Small intestine (tissue), 16 donors: ENCODE results near the gene ADAMTS1. TPM values are rescaled to one million over a fixed set of nuclear protein-coding genes. Genes with fewer than 3 reads are reported as not detected.
A peak's percentile ranks its signal among the peaks of the same experiment; 100 is the strongest.

Experiments
- DNase-seq, 2 donors: peaks; one replicate each; pipeline versions ENCODE4 v3.0.0 to v3.0.0-alpha.2; 2013
- FAIRE-seq: peaks from 2 replicates; lab custom pipeline; 2012; peaks lifted over from hg19 to GRCh38; lab: Jason Lieb, UNC
- H3K27ac ChIP-seq, 3 donors: one replicate each; pipeline ENCODE4 v1.5.1; 2013; ENCODE audit warnings: low read length in 2 of 3, mild to moderate bottlenecking in 2 of 3, control low read depth in 1 of 3, inconsistent platforms in 1 of 3, low read depth in 1 of 3, moderate library complexity in 1 of 3
- H3K27me3 ChIP-seq, 3 donors: one replicate each; pipeline ENCODE4 v1.6.1; 2013; ENCODE audit warnings: low read length in 3 of 3, inconsistent platforms in 1 of 3; ENCODE audit not compliant: control insufficient read depth in 3 of 3, insufficient read depth in 3 of 3
- H3K36me3 ChIP-seq, 3 donors: one replicate each; pipeline ENCODE4 v1.6.1; 2013; ENCODE audit warnings: low read length in 3 of 3, inconsistent platforms in 1 of 3, low read depth in 1 of 3, mild to moderate bottlenecking in 1 of 3, moderate library complexity in 1 of 3; ENCODE audit not compliant: control insufficient read depth in 3 of 3, insufficient read depth in 2 of 3
- H3K4me1 ChIP-seq, 3 donors: one replicate each; pipeline ENCODE4 v1.6.1; 2013; ENCODE audit warnings: low read length in 2 of 3, inconsistent platforms in 1 of 3, low read depth in 1 of 3, mild to moderate bottlenecking in 1 of 3, moderate library complexity in 1 of 3; ENCODE audit not compliant: control insufficient read depth in 3 of 3, insufficient read depth in 2 of 3
- H3K4me3 ChIP-seq, 3 donors: one replicate each; pipeline ENCODE4 v1.5.1; 2013; ENCODE audit warnings: low read length in 3 of 3, control low read depth in 1 of 3, inconsistent platforms in 1 of 3, low read depth in 1 of 3, mild to moderate bottlenecking in 1 of 3, moderate library complexity in 1 of 3
- H3K9me3 ChIP-seq, 2 donors: one replicate each; pipeline ENCODE4 v1.6.1; 2013; ENCODE audit warnings: low read depth in 1 of 2, low read length in 1 of 2; ENCODE audit not compliant: control insufficient read depth in 2 of 2, insufficient read depth in 1 of 2
- WGBS, 3 donors: extraction: QIAGEN DNeasy Blood & Tissue Kit; methylation state at CpG; one replicate each; pipeline ENCODE4 v1.1.7; 2013; 5-methylcytosine and 5-hydroxymethylcytosine counted together
- long read RNA-seq, 10 donors: transcript quantifications; one replicate each; lab custom pipeline, GENCODE V29; 2026
- polyA plus RNA-seq, 4 donors: library from polyadenylated mRNA; stranded (reverse) in 3 of 4; unstranded in 1 of 4; fragments of 200-250 nt in 3 of 4; fragments of 120-200 nt in 1 of 4; gene quantifications; one replicate each; pipeline versions ENCODE4 v1.2.1 to v1.2.3, GENCODE V29; 2013
- donor health status: healthy with polysubstance abuse.
- donor health status: control.
- donor health status: control.
- donor health status: Bipolar disorder and iron deficiency.
- donor health status: healthy.

ADAMTS1 gene
- 10 to 100 TPM in 2 of 4 donors, 1 to 10 TPM in 1, under 1 TPM in 1; 0.89 to 94.8 (median 11.3) TPM for polyA plus RNA-seq
- long read RNA-seq, donor 1, full-length matches to known transcripts, result 5 of 5 reads
- long read RNA-seq, donor 1, partial matches to known transcripts, result 0 of 5 reads
- long read RNA-seq, donor 1, other reads (novel, unspliced or antisense), result 0 of 5 reads
- long read RNA-seq, donor 2, full-length matches to known transcripts, result 1 of 1 reads
- long read RNA-seq, donor 2, partial matches to known transcripts, result 0 of 1 reads
- long read RNA-seq, donor 2, other reads (novel, unspliced or antisense), result 0 of 1 reads
- long read RNA-seq, donor 3, full-length matches to known transcripts, result 3 of 9 reads
- long read RNA-seq, donor 3, partial matches to known transcripts, result 6 of 9 reads
- long read RNA-seq, donor 3, other reads (novel, unspliced or antisense), result 0 of 9 reads
- long read RNA-seq, donor 4, result 0 reads
- long read RNA-seq, donor 5, full-length matches to known transcripts, result 1 of 6 reads
- long read RNA-seq, donor 5, partial matches to known transcripts, result 5 of 6 reads
- long read RNA-seq, donor 5, other reads (novel, unspliced or antisense), result 0 of 6 reads
- long read RNA-seq, donor 6, full-length matches to known transcripts, result 2 of 2 reads
- long read RNA-seq, donor 6, partial matches to known transcripts, result 0 of 2 reads
- long read RNA-seq, donor 6, other reads (novel, unspliced or antisense), result 0 of 2 reads
- long read RNA-seq, donor 7, full-length matches to known transcripts, result 14 of 26 reads
- long read RNA-seq, donor 7, partial matches to known transcripts, result 12 of 26 reads
- long read RNA-seq, donor 7, other reads (novel, unspliced or antisense), result 0 of 26 reads
- long read RNA-seq, donor 8, result 0 reads
- long read RNA-seq, donor 9, result 0 reads
- long read RNA-seq, donor 10, full-length matches to known transcripts, result 12 of 31 reads
- long read RNA-seq, donor 10, partial matches to known transcripts, result 19 of 31 reads
- long read RNA-seq, donor 10, other reads (novel, unspliced or antisense), result 0 of 31 reads

GRCh38 chr21:26845066-26845758 lies at the start of gene ADAMTS1:
Gene ADAMTS1, minus strand, starts transcription at chr21:26845409. Its CDS starts 455 bp downstream, at chr21:26844954.
- FAIRE-seq, result no peak
- peaks cover 0 to 10% (median 0%) of the 10 kb centered on the region in 3 donors for H3K4me1 ChIP-seq
- peak in 1 of 2 donors; percentile 91 for DNase-seq
- peaks cover 0 to 16% (median 1%) of the 10 kb centered on the region in 3 donors for H3K36me3 ChIP-seq
- peak within 1 kb of the TSS; percentile 46 to 79 (median 46) for H3K4me3 ChIP-seq
- no peaks in the 10 kb centered on the region for H3K9me3 ChIP-seq
- H3K27ac ChIP-seq, result peak within 1 kb of the TSS; percentile 34 to 93 (median 87)
- peaks cover 0 to 16% (median 0%) of the 10 kb centered on the region in 3 donors for H3K27me3 ChIP-seq
- WGBS, 3 donors, result 0 to 4% (median 1%) methylated on average over 44 to 56 of the region's 56 CpGs

- WGBS, 3 donors, result 50 to 75% (median 70%) methylated on average over 1 of the region's 1 CpG
- H3K27ac ChIP-seq, result no peak overlapping the region
- DNase-seq (no peak), FAIRE-seq (no peak)
- peaks cover 0 to 2% (median 0%) of the 10 kb centered on the region in 3 donors for H3K4me1 ChIP-seq
- H3K9me3 ChIP-seq, result no peaks in the 10 kb centered on the region
- no peaks in the 10 kb centered on the region for H3K36me3 ChIP-seq
- H3K27me3 ChIP-seq, result no peaks in the 10 kb centered on the region
- no peak overlapping the region for H3K4me3 ChIP-seq
Observed at GRCh38 chr21:26892151-26892550, 46.9 kb upstream of the ADAMTS1 start.

- H3K9me3 ChIP-seq, result no peaks in the 10 kb centered on the region
- H3K27me3 ChIP-seq, result no peaks in the 10 kb centered on the region
- FAIRE-seq, result no peak
- peaks cover 0 to 2% (median 0%) of the 10 kb centered on the region in 3 donors for H3K4me1 ChIP-seq
- no peaks in the 10 kb centered on the region for H3K36me3 ChIP-seq
- no peak overlapping the region for H3K4me3 ChIP-seq
- WGBS, 3 donors, result 53 to 59% (median 58%) methylated on average over 5 of the region's 5 CpGs
- no peak overlapping the region for H3K27ac ChIP-seq
- no peak for DNase-seq
Observed at GRCh38 chr21:26888931-26889330, 43.7 kb upstream of the ADAMTS1 start.

GRCh38 chr21:26888256-26888655 lies 43.0 kb upstream of the ADAMTS1 start:
- Histone ChIP-seq H3K27me3 (no peaks in the 10 kb centered on the region), H3K4me1 (no peaks in the 10 kb centered on the region)
- no peak for FAIRE-seq

GRCh38 chr21:26887251-26887650 lies 42.0 kb upstream of the ADAMTS1 start:
- Histone ChIP-seq H3K27me3 (no peaks in the 10 kb centered on the region), H3K4me1 (no peaks in the 10 kb centered on the region), H3K9me3 (no peaks in the 10 kb centered on the region), H3K27ac (no peak overlapping the region), H3K4me3 (no peak overlapping the region), H3K36me3 (no peaks in the 10 kb centered on the region)
- no peak for FAIRE-seq
- no peak for DNase-seq
- WGBS, 3 donors, result 62 to 70% (median 66%) methylated on average over 3 of the region's 3 CpGs

More at GRCh38 chr21:26888256-26888655, 43.0 kb upstream of the ADAMTS1 start:
- H3K4me3 ChIP-seq, result no peak overlapping the region
- no peaks in the 10 kb centered on the region for H3K9me3 ChIP-seq
- no peaks in the 10 kb centered on the region for H3K36me3 ChIP-seq
- H3K27ac ChIP-seq, result no peak overlapping the region
- no peak for DNase-seq

- FAIRE-seq (no peak), DNase-seq (no peak)
- Histone ChIP-seq H3K9me3 (no peaks in the 10 kb centered on the region), H3K4me3 (no peak overlapping the region), H3K27me3 (no peaks in the 10 kb centered on the region), H3K4me1 (no peaks in the 10 kb centered on the region), H3K27ac (no peak overlapping the region), H3K36me3 (no peaks in the 10 kb centered on the region)
- 68 to 84% (median 71%) methylated on average over 2 of the region's 2 CpGs for WGBS, 3 donors
Observed at GRCh38 chr21:26884436-26884835, 39.2 kb upstream of the ADAMTS1 start.

GRCh38 chr21:26883768-26884167 lies 38.6 kb upstream of the ADAMTS1 start:
- H3K27ac ChIP-seq, result no peak overlapping the region
- FAIRE-seq, result no peak
- no peaks in the 10 kb centered on the region for H3K4me1 ChIP-seq
- no peak for DNase-seq
- H3K36me3 ChIP-seq, result no peaks in the 10 kb centered on the region
- no peak overlapping the region for H3K4me3 ChIP-seq
- H3K27me3 ChIP-seq, result no peaks in the 10 kb centered on the region
- 59 to 74% (median 72%) methylated on average over 2 of the region's 2 CpGs for WGBS, 3 donors
- H3K9me3 ChIP-seq, result no peaks in the 10 kb centered on the region
